Measurements from ENCODE around the gene GYPE. TPM values are rescaled to one million over a fixed set of nuclear protein-coding genes. Genes with fewer than 3 reads are reported as not detected.
A peak's percentile ranks its signal among the peaks of the same experiment; 100 is the strongest.
"Not testable (repeated sequence)": the region's sequence is repeated elsewhere in the genome, so short reads cannot be mapped to it uniquely, and the experiment has no call there.

Gene GYPE
- total and polyA plus RNA-seq, 2 experiments from 2014 or later: 0.61 TPM; not detected in 1

DNA sequence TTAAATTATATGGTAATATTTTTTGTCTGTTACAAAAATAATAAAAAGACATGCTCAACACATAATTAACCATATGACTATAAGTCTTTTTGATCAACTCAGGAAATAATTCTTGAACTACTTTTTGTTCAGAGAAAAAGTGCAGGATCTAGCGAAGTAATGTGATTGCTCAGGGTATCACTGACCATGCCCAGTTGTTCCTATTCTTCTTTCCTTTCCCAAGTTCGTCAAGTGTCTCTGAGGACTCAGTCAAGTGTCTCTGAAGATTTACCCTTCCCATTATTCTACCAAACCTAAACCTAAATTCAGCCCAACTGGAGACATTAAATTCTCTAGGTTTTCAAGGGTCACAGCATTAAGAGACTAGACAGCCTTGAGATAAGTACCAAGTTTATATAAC is 5.5 kb upstream of the GYPE start:
- not testable (repeated sequence) for H3K4me1 ChIP-seq (ENCODE audit: low read depth); H3K9me3 ChIP-seq (ENCODE audit: low read depth); H3K4me3 ChIP-seq; H3K27ac ChIP-seq; DNase-seq (ENCODE audit: low read depth in 1 of 2, low spot score in 1 of 2); H3K36me3 ChIP-seq; H3K27me3 ChIP-seq

DNA sequence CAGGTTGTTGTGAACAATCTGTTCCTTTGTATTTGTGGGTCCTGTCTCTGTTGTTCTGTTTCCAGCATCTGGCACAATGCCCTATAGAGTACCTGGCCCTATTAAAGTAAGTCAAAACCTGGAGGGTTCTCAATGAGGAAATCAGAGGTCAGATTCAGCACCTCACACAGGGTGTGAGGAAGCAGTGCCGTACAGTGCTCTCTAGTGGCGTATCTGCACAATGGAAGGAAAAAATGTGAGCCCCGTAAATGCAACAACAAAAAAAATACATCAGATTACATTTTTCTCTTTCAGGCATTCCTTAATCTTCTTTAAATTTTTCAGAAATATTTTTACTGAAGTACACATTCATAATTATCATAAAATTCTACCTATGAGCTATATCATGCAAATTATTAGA is 2.5 kb upstream of the GYPE start:
- H3K4me1 ChIP-seq (ENCODE audit: low read depth); H3K36me3 ChIP-seq; H3K27ac ChIP-seq; H3K4me3 ChIP-seq; H3K9me3 ChIP-seq (ENCODE audit: low read depth); H3K27me3 ChIP-seq: not testable (repeated sequence)
- TF ChIP-seq, protein P1, sequence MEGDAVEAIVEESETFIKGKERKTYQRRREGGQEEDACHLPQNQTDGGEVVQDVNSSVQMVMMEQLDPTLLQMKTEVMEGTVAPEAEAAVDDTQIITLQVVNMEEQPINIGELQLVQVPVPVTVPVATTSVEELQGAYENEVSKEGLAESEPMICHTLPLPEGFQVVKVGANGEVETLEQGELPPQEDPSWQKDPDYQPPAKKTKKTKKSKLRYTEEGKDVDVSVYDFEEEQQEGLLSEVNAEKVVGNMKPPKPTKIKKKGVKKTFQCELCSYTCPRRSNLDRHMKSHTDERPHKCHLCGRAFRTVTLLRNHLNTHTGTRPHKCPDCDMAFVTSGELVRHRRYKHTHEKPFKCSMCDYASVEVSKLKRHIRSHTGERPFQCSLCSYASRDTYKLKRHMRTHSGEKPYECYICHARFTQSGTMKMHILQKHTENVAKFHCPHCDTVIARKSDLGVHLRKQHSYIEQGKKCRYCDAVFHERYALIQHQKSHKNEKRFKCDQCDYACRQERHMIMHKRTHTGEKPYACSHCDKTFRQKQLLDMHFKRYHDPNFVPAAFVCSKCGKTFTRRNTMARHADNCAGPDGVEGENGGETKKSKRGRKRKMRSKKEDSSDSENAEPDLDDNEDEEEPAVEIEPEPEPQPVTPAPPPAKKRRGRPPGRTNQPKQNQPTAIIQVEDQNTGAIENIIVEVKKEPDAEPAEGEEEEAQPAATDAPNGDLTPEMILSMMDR (IDR thresholded peaks at IDR 0.05; ENCODE audit: low read depth, low read length): peak; percentile 55
- DNase-seq (ENCODE audit: low read depth in 1 of 2, low spot score in 1 of 2): peak; percentile 33 to 48

DNA sequence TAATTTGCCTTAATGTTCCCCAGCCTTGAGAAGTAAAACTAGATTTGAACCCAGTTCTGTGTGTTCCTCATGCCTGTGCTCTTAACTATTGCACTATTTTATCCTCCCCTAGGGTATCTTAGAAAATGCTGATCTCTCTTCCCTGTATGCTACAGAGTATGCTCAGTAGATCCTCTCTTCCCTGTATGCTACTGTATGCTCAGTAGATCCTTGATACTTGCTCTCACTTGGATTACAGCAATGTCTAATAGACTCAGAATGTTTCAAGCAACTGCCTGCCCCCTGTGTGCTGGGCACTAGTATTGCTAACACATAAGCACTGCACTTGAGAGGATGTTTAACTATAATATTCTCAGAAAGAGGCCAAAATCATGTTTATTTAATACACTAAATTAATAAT is 928 bp downstream of the GYPE start:
- H3K27me3 ChIP-seq; DNase-seq (ENCODE audit: low read depth in 1 of 2, low spot score in 1 of 2); H3K4me3 ChIP-seq; H3K27ac ChIP-seq; H3K9me3 ChIP-seq (ENCODE audit: low read depth); H3K36me3 ChIP-seq; H3K4me1 ChIP-seq (ENCODE audit: low read depth): not testable (repeated sequence)

DNA sequence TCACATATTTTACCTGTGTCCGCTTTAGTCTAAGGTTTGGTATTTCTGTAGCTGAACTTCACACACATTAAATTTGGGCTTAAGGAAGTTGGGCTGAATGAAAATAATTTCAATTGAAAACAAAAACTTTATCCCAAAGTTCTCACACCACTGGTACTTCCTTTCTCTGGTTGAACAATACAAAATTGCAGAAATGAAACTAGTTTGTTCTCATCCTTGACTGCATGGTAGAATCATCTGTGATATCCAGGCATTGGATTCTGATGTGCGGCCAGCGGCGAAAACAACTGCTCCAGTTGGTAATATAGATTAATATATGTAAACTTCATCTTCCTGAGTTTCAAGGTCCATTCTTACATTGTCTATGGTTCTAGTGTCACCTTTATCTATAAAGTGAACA is 15.0 kb downstream of the GYPE start:
- not testable (repeated sequence) for H3K4me1 ChIP-seq (ENCODE audit: low read depth); H3K9me3 ChIP-seq (ENCODE audit: low read depth); H3K27me3 ChIP-seq; H3K27ac ChIP-seq; H3K36me3 ChIP-seq; H3K4me3 ChIP-seq; DNase-seq (ENCODE audit: low read depth in 1 of 2, low spot score in 1 of 2)

DNA sequence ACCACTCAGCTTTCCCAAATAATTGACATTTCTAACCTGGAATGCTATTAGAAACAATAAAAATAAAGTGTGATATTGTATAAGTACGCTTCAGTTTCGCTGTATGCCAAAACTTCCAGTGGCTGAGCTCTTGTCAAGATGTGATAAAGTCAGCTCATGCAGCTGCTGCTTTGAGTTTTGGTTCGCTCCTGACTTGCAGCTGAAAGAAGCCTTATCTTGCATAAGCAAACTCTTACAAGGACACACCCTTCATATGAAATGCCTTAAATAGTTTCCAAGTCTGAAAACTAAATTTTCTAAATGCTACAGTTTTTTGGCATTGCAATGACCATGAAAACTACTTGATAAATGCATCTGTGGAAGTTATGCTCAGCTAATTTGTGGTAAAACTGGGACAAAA is 17.2 kb downstream of the GYPE start:
- not testable (repeated sequence) for H3K9me3 ChIP-seq (ENCODE audit: low read depth); DNase-seq (ENCODE audit: low read depth in 1 of 2, low spot score in 1 of 2); H3K4me3 ChIP-seq; H3K36me3 ChIP-seq; H3K27ac ChIP-seq; H3K27me3 ChIP-seq; H3K4me1 ChIP-seq (ENCODE audit: low read depth)

DNA sequence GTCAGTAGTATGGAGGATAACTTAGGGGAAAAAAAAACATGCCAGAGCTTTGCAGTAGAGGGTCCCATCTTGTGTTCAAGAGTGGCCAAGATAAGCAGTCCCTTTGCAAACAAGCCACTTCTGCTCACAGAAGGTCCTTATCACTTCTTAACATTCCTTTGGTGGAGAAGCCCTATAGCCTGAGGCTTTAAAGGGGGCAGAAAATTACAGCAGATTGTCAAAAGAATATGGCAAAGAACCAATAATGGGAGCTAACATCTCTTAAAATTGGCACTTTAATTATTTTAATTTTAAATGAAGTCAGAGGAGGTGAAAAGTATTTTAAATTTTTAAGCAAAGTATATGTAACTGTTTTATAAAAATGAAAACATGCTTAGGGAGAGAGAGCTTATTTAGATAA is 20.4 kb downstream of the GYPE start:
- H3K27ac ChIP-seq; DNase-seq (ENCODE audit: low read depth in 1 of 2, low spot score in 1 of 2); H3K4me1 ChIP-seq (ENCODE audit: low read depth); H3K36me3 ChIP-seq; H3K27me3 ChIP-seq; H3K4me3 ChIP-seq; H3K9me3 ChIP-seq (ENCODE audit: low read depth): not testable (repeated sequence)

DNA sequence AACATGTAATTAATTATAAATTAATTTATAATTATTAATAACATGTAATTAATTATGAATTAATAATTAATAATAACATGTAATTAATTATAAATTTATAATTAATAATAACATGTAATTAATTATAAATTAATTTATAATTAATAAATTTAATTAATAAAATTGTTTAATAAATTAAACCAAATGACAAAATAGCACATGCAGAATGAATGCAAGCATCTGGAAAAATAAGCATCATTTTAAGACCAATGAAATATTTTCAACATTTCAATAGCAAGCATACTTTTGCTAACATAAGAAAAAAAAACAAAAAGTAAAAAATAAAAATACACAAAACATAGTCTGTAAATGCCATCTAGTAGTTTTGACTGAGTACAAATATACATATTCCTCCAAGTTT is 21.8 kb downstream of the GYPE start:
- Histone ChIP-seq H3K27me3 (no peaks in the 10 kb centered on the region), H3K4me3 (no peak overlapping the region), H3K36me3 (no peaks in the 10 kb centered on the region), H3K9me3 (ENCODE audit: low read depth) (no peaks in the 10 kb centered on the region), H3K4me1 (ENCODE audit: low read depth) (peaks cover 4% of the 10 kb centered on the region), H3K27ac (no peak overlapping the region)
- TF ChIP-seq, protein P1 (IDR thresholded peaks at IDR 0.05; ENCODE audit: low read depth, low read length): no peak
- no peak for DNase-seq (ENCODE audit: low read depth in 1 of 2, low spot score in 1 of 2)

DNA sequence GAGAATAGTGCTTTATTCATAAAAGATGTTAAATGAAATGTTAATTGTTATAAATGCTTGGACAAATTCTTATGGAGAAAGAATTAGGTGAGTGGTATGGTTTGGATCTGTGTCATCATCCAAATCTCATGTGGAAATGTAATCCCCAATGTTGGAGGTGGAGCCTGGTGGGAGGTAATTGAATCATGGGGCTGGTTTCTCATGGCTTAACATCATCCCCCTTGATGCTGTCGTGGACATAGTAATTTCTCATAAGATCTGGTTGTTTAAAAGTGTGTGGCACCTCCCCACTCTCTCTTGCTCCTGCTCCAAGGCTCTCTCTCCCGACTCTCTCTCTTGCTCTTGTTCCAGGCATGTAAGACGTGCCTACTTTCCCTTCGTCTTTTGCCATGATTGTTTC is 22.5 kb downstream of the GYPE start:
- H3K4me1 ChIP-seq (ENCODE audit: low read depth): peaks cover 4% of the 10 kb centered on the region
- H3K27me3 ChIP-seq: no peaks in the 10 kb centered on the region
- DNase-seq (ENCODE audit: low read depth in 1 of 2, low spot score in 1 of 2): no peak
- TF ChIP-seq, protein P1 (IDR thresholded peaks at IDR 0.05; ENCODE audit: low read depth, low read length): no peak
- H3K27ac ChIP-seq: no peak overlapping the region
- no peaks in the 10 kb centered on the region for H3K9me3 ChIP-seq (ENCODE audit: low read depth)
- H3K4me3 ChIP-seq: no peak overlapping the region
- H3K36me3 ChIP-seq: no peaks in the 10 kb centered on the region

DNA sequence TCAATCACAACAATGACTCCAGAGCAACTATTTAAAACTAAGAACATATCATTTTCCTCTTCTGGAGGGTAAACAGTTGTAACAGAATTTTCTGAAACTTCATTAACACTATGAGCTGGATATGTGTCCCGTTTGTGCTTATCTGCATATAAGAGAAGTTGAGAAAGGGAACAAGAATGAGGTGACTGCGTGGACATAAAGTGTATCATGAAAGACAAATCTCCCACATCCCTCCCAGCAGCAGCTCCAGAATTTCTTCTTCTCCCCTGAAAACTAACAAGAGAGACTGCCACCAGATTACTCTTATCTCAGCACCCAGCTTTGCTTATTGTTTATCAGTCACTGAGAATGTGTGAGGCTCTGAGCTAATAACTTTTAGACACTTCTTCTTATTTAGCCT is 25.8 kb downstream of the GYPE start:
- H3K4me3 ChIP-seq; H3K9me3 ChIP-seq (ENCODE audit: low read depth); H3K36me3 ChIP-seq; H3K27ac ChIP-seq; H3K27me3 ChIP-seq; H3K4me1 ChIP-seq (ENCODE audit: low read depth); DNase-seq (ENCODE audit: low read depth in 1 of 2, low spot score in 1 of 2): not testable (repeated sequence)

DNA sequence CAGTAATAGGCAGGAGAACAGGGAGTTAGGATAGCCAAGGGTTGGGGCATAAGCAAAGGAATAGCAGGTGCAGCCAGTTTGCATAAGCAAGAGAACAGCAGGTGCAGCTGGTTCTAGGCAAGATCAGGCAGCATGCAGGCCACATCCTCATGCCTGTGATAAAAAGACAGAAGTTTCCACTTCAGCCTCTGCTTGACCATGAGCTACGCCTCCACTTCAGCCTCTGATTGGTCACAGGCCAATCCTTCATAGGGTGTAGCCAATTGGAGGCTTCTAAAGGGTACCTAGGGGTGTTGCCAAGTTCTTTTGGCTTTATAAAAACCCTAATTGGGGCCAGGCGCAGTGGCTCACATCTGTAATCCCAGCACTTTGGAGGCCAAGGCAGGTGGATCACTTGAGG is 30.0 kb downstream of the GYPE start:
- H3K4me3 ChIP-seq; H3K4me1 ChIP-seq (ENCODE audit: low read depth); DNase-seq (ENCODE audit: low read depth in 1 of 2, low spot score in 1 of 2); H3K27me3 ChIP-seq; H3K36me3 ChIP-seq; H3K27ac ChIP-seq; H3K9me3 ChIP-seq (ENCODE audit: low read depth): not testable (repeated sequence)

DNA sequence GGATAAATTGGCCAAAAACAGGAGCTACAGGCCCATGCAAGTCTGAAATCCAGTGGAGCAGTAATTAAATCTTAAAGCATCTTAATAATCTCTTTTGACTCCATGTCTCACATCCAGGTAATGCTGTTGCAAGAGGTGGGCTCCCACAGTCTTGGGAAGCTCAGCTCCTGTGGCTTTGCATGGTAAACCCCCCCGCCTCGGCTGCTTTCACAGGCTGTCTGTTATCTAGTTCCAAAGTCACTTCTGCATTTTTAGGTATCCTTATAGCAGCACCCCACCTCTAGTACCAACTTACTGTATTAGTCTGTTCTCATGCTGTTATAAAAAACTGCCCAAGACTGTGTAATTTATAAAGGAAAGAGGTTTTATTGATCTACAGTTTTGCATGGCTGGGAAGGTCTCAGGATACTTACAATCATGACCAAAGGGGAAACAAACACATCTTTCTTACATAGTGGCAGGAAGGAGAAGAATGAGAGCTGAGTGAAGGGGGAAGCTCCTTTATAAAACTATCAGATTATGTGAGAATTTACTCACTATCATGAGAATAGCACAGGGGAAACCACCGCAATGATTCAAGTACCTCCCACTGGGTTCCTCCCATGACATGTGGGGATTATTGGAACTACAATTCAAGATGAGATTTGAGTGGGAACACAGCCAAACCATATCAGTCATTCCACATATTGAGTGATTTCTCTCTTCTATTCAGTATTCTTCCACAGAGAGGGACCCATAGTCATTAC is 34.7 kb downstream of the GYPE start:
- H3K27ac ChIP-seq; H3K4me1 ChIP-seq (ENCODE audit: low read depth); H3K9me3 ChIP-seq (ENCODE audit: low read depth); H3K4me3 ChIP-seq; H3K27me3 ChIP-seq; H3K36me3 ChIP-seq; DNase-seq (ENCODE audit: low read depth in 1 of 2, low spot score in 1 of 2): not testable (repeated sequence)
